Bladder microvascular endothelial cell (primary cell): ENCODE measurements around the gene MMP7. TPM values are rescaled to one million over a fixed set of nuclear protein-coding genes. Genes with fewer than 3 reads are reported as not detected.

Source experiments
- total RNA-seq: library from RNA; depleted of rRNA; stranded (reverse); fragments of >200 nt; gene quantifications from 2 replicates; pipeline ENCODE4 v1.2.3, GENCODE V29; 2014

Gene MMP7
- 0.44 TPM in 1 of 2 replicates, not detected in the other for total RNA-seq

GRCh38 chr11:102530558-102530957 is at the start of gene MMP7:
TSS of gene MMP7 (minus strand) at chr11:102530747. CDS start at chr11:102530700, 47 bp downstream.

Other genes starting within 250 kb of the MMP7 start
- gene BIRC3, start 213.3 kb downstream of the MMP7 start, total RNA-seq, result 2.6 and 17.7 TPM in 2 replicates
- 30.3 and 55.6 TPM in 2 replicates for gene BIRC2, start 183.5 kb downstream of the MMP7 start, total RNA-seq
- gene TMEM123, start 78.0 kb downstream of the MMP7 start, total RNA-seq, result 92.9 and 265 TPM in 2 replicates
- gene MMP20, start 94.6 kb upstream of the MMP7 start, total RNA-seq, result not detected in 2 replicates
- not detected in 2 replicates for gene MMP27, start 175.0 kb upstream of the MMP7 start, total RNA-seq
- gene MMP8, start 194.2 kb upstream of the MMP7 start, total RNA-seq, result not detected in 2 replicates
- gene MMP10, start 249.9 kb upstream of the MMP7 start, total RNA-seq, result 2.1 and 22.0 TPM in 2 replicates